ENCODE results near the gene R3HDM4.
"Not testable (repeated sequence)": the region's sequence is repeated elsewhere in the genome, so short reads cannot be mapped to it uniquely, and the experiment has no call there.

The R3HDM4 gene

DNA sequence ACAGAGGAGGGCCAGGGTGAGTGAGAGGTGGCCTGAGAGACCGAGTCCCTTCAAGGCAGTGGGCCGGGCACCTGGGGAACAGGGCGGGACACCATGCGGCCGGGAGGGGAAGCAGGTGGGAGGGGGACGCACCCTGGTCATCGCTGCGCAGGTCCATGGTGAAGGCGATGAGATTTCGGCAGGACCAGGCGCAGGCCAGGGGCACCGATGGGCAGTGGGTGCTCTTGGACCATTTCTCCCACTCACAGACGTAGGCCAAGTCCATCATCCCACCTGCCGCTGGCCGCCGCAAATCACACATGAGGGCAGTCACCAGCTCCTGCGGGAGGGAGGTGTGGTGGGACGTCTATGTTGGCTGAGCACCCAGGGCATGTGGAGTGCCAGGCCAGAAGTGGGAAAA is 22.2 kb downstream of the R3HDM4 start:
- DNase-seq: no peak

DNA sequence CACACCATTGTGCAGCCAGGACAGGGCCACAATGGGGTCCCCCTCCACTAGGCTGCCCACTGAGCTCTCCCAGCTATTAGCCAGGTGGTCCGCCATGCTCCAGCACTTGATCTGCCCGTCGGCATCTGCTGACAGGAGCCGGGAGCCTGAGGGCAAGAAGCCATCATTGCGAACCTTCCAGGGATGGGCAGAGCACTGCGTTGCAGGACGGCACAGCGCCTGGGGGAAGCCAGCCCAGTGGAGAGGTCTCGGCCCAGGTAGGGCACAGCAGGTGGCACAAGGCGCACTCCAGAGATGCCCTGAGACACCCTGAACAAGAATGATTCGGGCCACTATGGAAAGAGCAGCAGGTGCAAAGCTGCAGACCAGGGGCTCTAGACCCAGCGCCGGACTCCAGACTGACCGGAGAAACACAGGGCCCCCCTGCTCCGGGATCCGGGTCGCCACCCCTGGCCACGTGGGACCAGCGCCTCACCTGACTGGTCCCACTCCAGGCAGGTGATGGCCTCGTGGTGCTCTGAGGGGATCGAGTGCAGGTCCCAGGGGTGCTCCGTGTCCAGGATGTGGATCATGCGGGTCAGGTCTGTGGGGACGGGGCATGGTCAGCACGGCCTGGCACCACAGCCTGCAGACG is 23.2 kb downstream of the R3HDM4 start:
- no peak for DNase-seq

DNA sequence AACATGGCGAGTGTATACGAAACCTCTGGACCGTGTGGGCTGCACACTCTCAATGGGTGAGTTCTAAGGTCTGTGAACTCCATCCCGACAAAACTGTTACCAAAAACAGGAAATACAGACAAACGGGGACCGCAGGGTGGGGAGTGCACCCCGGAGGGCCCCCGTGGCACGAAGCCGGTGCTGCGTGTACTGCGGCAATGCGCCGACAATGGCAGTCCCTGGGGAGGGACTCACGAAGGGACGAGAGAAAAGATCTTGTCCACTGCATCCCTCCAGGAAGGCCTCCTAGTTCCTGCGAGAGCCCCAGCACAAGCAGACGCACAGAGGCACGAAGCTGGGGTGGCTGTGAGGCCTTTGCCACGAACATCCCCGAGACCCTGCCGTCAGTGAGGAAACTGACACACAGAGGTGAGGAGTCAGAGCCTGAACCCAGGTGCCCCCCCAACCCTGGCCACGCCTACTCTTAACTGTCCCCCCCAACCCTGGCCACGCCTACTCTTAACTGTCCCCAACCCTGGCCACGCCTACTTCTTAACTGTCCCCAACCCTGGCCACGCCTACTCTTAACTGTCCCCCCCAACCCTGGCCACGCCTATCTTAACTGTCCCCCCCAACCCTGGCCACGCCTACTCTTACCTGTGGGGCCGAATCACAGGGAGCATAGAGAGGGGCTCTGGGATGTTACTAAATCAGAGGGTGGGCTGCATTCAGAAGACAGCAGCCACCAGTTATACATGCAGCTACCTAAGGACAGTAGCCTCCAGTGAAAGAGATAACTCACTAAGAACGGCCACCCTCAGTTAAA is 24.2 kb downstream of the R3HDM4 start:
- no peak for DNase-seq

DNA sequence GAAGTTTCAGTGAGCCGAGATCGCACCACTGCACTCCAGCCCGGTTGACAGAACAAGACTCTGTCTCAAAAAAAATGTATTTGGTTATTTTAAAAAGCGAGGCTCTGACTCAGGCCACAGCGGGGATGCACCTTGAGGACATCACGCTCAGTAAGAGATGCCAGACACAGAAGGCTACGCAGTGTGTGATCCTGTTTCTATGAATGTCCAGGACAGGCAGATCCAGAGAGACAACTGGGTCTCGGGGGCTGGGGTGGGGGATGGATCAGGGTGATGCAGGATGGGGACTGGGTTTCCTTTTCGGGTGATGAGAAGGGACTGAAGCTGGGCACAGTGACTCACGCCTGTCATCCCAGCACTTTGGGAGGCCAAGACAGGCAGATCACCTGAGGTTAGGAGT is 25.4 kb downstream of the R3HDM4 start:
- no peak for DNase-seq

DNA sequence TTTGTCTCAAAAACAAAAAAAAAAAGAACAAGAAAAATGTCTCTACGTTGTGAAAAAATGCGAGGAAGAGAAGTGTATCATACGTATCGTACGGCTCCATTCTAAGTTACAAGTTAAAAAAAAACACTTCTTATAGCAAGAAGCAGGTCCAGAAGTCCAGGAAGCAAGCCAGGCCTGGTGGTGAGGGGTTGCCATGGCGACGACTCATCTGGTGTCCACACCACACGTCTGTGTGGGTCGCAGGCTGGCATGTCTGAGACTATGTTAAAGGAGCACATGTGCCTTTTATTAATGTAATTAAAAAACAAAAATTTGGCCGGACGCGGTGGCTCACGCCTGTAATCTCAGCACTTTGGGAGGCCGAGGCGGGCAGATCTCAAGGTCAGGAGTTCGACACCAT is 25.9 kb downstream of the R3HDM4 start:
- DNase-seq: no peak

DNA sequence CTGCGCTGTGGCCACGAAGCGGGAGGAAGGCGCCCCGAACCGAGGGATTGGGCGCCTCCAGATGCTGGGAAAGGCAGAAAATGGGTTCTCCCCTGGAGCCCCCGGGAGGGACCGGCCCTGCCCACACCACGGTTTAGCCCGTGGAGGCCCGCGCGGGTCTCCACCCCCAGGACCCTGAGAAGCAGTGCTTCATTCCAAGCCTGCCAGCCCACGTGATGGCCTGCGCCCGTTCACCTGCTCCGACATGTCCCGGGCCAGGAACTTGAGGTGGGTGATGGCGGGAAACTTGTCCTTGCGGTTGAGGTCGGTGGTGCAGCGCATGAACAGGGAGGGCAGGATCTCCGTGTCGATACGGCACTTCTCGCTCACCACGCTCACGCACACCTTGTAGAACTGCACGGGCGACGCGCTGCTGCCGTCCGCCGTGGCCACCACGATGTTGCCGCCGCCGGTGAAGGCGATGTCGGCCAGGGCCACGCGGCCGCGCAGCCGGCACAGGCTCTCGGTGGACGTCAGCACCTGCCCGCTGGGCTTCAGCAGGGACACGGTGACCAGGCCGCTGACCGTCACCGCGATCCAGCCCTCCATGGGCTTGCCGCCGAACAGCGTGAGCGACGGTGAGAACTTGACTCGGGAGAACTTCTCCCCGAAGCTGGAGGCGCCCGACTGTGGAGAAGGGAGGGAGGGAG is 27.3 kb downstream of the R3HDM4 start:
- no peak for DNase-seq

DNA sequence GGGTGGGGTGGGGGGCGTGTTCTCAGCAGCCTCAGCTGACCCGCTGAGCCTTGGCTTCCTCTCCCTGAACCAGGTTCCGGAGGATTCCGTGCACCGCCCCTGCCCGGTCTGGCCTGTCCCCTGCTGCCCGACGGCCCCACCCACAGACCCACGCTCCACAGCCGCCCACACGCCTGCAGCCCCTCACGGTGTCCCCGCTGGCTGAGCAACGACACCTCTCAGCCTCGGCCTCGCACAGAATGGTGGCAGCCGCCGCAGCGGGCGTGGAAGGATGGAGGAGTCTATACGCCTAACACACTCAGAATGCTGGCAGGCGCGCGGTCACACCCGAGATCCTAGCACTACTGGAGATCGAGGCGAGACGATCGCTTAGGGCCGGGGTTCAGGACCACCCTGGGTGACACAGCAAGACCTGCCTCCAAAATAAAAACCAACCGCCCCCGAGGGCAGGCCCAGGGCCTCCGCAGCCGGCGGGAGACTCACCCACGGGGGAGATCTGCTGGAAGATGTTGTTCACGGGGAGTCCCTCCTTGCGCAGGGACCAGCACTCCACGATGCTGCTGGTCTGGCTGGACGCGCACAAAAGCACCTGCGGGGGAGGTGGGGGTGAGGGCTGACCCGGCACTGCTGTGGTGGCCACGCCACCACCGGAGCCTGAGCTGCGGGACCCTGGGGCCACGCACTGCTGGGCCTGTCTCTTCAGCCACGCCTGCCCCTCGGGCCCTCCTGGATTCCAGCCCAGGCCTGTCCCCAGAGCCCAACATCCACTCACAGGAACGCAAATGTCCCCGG is 28.4 kb downstream of the R3HDM4 start:
- no peak for DNase-seq

DNA sequence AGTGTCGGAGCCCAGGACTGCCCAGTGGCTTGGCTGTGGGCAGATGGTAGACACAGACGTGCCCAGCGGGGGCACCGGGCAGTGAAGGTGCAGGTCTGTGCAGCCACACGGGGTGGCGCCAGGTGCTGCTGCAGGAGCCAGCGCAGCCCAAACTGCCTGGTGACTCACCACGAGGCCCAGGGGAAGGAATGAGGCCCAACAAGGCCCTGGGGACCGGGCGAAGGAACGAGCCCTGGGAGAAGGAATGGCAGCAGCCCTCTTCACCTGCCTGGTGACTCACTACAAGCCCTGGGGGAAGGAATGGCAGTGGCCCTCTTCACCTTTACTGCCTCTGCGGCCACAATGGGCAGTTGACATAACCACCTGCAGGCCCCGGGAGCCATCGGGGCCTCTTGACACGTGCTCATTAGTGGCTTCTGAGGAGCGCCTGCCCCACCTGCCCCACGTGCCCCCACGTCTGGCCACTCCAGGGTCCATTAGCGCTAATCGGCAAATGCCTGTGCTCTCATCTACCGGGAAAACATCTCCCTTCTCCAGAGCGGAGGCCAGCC is 29.3 kb downstream of the R3HDM4 start:
- no peak for DNase-seq

DNA sequence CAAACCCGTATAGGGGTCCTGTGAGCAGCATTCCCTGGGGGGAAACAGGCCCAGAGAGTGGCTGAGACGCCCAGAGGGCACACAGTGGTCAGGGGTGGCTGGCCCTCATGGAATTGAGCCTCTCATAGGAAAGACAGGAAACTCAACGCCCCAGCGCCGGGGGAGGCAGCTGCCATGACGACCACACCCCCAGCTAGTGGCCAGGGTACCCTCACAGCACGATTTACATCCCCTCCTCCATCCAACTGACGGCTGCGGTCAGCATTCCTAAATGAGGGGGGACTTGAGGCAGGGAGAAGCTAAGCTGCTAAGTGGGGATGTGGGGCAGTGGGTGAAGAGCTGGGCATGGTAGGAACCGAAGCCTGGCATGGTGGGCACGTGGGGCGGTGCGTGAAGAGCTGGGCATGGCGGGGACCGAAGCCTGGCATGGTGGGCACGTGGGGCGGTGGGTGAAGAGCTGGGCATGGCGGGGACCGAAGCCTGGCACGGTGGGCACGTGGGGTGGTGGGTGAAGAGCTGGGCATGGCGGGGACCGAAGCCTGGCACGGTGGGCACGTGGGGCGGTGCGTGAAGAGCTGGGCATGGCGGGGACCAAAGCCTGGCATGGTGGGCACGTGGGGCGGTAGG is 30.0 kb downstream of the R3HDM4 start:
- DNase-seq: no peak

DNA sequence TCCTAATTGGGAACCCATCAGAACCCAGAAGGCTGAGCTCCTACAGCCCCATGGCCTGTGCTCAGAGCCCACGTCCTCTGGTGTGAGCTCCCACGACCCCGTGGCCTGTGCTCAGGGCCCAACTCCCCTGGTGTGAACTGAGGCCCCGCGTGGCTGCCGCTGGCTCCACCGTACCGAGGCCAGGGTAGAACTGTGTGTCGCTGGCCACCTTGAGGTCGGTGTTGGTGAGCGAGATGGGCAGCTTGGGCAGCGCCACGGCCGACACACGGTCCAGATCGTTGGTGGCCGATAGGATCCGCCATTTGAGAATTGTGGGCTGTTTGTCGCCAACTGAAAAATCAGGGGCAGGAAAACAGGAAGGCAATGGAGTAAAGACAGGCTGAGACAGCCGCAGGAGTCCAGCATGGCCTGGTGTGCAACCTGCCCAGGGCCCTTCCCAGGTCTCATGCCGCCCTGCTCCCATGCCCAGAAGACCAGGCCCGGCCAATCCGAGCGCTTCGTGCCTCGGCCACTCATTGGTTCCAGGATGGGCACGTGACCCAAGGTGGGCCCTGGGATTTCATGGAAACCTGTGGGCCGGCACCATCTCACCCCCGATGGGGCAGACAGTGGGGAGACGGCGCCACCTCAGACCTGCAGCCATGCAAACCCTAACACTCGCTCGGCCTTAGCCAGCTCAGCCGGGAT is 31.5 kb downstream of the R3HDM4 start:
- DNase-seq: no peak

DNA sequence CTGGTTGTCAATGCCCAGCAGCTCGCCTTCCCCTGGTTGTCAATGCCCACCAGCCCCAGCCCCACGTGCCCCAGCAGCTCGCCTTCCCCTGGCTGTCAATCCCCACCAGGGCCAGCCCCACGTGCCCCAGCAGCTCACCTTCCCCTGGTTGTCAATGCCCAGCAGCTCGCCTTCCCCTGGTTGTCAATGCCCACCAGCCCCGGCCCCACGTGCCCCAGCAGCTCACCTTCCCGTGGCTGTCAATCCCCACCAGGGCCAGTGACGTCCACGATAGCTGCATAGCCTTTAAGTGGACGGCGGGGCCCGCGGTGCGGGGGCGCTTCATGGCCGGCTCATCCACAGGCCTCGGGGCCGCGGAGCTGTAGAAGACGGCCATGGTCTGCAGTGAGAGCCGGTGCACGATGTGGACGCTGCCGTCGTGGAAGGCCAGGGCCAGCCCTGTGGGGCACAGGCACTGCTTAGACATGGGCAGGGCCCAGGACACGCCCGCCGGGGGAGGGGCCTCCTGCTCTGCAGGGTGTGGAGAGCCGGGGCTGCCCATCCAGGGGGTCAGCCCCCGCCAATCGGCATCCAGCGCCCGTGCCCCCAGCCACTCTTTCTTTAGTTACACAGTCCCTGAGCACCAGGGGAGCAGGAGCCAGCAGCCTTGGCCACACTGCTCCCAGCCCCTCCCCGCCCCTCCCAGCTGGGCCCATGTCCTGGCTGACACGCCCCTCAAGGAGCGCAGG is 33.1 kb downstream of the R3HDM4 start:
- DNase-seq: no peak

DNA sequence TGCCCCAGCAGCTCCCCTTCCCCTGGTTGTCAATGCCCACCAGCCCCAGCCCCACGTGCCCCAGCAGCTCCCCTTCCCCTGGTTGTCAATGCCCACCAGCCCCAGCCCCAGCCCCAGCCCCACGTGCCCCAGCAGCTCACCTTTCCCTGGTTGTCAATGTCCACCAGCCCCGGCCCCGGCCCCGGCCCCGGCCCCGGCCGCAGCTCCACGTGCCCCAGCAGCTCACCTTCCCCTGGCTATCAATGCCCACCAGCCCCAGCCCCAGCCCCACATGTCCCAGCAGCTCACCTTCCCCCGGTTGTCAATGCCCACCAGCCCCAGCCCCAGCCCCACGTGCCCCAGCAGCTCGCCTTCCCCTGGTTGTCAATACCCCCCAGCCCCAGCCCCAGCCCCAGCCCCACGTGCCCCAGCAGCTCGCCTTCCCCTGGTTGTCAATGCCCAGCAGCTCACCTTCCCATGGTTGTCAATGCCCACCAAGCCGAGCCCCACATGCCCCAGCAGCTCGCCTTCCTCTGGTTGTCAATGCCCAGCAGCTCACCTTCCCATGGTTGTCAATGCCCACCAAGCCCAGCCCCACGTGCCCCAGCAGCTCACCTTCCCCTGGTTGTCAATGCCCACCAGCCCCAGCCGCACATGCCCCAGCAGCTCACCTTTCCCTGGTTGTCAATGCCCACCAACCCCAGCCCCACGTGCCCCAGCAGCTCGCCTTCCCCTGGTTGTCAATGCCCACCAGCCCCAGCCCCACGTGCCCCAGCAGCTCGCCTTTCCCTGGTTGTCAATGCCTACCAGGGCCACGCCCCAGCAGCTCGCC is 34.1 kb downstream of the R3HDM4 start:
- peak; percentile 19 for DNase-seq

DNA sequence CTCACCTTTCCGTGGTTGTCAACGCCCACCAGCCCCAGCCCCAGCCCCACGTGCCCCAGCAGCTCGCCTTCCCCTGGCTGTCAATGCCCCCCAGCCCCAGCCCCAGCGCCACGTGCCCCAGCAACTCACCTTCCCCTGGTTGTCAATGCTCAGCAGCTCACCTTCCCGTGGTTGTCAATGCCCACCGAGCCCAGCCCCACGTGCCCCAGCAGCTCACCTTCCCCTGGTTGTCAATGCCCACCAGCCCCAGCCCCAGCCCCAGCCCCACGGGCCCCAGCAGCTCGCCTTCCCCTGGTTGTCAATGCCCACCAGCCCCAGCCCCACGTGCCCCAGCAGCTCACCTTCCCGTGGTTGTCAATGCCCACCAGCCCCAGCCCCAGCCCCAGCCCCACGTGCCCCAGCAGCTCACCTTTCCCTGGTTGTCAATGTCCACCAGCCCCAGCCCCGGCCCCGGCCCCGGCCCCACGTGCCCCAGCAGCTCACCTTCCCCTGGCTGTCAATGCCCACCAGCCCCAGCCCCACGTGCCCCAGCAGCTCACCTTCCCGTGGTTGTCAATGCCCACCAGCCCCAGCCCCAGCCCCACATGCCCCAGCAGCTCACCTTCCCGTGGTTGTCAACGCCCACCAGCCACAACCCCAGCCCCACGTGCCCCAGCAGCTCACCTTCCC is 34.9 kb downstream of the R3HDM4 start:
- DNase-seq: not testable (repeated sequence)

DNA sequence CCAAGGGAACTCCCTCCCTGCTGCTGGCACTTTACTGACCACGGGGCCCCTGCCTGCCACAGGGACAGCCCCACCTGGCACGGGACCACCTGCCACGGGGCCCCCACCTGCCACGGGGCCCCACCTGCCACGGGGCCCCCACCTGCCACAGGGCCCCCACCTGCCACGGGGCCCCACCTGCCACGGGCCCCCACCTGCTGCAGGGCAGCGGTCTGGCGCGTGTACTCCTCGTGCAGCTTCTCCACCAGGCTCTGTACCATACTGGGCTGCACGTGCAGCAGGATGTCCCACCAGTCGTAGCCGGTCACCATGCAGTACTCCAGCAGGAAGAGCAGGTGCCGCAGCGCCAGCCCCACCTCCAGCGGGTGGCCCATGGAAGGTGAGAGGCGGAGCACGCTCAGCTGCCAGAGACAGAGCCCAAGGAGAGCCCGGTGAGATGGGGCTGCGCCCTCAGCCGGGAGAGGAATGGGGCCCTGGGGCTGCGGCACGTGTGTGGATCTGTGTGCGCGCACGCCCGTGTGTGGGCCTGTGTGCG is 36.2 kb downstream of the R3HDM4 start:
- no peak for DNase-seq

DNA sequence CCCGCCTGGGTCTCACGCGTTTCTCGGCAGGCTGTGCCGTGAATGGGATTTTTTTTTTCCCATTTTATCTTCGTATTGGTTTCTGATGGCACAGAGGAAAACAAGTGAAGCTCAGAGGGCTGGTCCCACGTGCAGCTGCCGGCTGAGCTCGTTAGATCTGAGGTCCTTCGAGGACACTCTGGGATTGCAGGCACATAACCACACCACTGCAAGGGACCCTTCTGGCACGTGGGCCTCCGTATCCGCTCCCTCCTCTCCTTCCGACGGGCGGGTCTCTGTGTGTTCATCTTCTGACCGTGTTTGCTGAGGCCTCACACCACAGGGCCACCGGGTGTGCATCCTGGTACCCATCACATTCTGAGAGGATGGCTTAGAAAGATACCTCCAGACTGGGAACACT is 36.9 kb downstream of the R3HDM4 start:
- peak; percentile 55 for DNase-seq

DNA sequence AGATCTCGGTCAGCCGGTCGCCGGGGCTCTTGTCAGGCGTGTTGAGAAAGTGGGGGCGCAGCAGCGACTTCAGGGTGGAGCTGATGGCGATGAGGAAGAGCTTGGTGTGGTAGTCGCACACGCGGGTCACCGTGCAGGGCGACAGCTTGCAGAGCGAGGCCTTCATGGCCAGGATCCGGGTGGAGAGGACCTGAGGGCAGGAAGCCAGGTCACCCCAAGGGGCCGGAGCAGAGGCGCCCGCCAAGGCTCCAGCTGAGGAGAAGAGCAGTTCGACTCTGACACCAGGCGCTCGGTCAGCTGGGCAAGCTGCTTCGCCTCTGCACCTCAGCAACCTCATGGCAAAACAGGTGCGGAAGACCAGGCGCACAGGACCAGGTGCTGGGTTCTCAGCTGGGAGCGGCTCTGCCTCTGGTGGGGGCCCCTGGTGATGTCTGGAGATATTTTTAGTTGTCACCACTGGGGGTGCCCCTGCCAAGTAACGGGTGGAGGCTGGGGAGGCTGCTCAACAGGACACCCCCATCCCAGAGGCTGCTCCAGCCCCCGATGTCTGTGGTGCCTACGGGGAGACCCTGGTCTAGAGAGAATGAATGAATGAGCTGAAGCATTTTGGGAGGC is 37.6 kb downstream of the R3HDM4 start:
- no peak for DNase-seq

DNA sequence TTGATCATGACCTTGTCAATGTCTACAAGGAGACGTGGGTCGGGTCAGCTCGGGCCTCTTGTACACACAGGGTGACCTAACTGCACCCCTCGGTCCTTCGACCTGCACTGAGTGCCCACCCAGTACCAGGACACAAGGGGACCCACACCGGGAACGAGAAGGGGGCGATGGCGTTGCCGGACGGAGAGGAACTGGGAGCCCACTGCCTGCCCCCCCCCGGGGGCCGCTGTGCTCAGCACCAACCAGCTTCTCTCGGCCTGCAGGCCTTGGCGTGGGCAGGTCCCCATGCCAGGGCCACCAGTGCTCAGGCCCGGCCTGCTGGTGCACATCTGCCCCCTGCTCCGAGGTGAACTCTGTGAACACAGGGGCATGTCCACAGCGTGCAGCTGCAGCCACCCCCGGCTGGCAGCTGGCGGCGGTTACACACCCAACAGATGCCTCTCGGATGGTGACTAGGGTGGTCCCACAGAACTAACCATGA is 39.4 kb downstream of the R3HDM4 start:
- DNase-seq: no peak

DNA sequence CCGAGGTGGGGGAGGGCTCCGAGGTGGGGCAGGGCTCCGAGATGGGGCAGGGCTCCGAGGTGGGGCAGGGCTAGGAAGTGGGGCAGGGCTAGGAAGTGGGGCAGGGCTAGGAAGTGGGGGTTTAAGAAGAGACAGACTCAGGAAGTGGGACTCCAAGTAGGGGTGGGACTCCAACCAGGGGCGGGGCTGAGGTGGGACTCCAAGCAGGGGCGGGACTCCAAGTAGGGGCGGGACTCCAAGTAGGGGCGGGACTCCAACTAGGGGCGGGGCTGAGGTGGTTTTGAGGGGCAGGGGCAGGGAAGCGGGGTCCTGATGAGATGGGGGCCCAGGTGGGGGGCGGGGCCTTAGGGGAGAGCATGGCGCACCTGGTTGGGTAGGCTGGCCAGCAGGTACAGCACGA is 39.9 kb downstream of the R3HDM4 start:
- peak; percentile 69 for DNase-seq
